NB4 (cell line): ENCODE measurements around the gene GRM7.

Experiments used
- CTCF ChIP-seq: IDR thresholded peaks from one replicate; pipeline ENCODE4 v1.5.1; 2012; ENCODE audit warnings: low read depth, low read length
- MAX ChIP-seq: IDR thresholded peaks from 2 replicates; pipeline ENCODE4 v1.6.1; 2011; ENCODE audit warnings: low read depth, low read length

- TF ChIP-seq CTCF = no peak
- no peak for TF ChIP-seq MAX
These were observed 139.6 kb downstream of the GRM7 start for GRCh38 chr3:7000501-7000900.
